HG03097 (cell line): ENCODE results near the gene RNU1-3.
"Not testable (repeated sequence)": the region's sequence is repeated elsewhere in the genome, so short reads cannot be mapped to it uniquely, and the experiment has no call there.

Source experiments
- ATAC-seq: cut with Tn5 transposase; IDR thresholded peaks from one replicate; pipeline ENCODE4 v1.9.1; 2021; ENCODE audit not compliant: unreplicated experiment, low FRiP score

Gene RNU1-3

DNA sequence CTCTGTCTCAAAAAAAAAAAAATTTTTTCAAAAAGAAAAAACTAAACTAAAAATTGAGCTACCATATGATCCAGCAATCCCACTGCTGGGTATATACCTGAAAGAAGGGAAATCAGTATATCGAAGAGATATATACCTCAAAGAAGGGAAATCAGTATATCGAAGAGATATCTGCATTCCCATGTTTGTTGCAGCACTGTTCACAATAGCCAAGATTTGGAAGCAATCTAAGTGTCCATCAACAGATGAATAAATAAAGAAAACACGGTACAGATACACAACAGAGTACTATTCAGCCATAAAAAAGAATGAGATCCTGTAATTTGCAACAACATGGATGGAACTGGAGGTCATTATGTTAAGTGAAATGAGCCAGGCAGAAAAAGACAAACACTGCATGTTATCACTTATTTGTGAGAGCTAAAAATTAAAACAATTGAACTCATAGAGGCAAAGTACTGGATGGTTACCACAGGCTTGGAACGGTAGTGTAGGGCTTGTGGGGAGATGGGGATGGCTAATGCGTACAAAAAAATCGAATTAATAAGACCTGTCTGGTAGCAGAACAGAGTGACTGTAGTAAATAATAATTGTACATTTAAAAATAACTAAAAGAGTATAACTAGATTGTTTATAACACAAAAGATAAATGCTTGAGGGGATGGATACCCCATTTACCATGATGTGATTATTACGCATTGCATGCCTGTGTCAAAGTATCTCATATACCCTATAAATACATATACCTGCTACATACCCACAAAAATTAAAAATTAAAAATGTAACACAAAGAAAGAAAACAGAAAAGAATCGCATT is 25.4 kb downstream of the RNU1-3 start:
- ATAC-seq, result not testable (repeated sequence)

DNA sequence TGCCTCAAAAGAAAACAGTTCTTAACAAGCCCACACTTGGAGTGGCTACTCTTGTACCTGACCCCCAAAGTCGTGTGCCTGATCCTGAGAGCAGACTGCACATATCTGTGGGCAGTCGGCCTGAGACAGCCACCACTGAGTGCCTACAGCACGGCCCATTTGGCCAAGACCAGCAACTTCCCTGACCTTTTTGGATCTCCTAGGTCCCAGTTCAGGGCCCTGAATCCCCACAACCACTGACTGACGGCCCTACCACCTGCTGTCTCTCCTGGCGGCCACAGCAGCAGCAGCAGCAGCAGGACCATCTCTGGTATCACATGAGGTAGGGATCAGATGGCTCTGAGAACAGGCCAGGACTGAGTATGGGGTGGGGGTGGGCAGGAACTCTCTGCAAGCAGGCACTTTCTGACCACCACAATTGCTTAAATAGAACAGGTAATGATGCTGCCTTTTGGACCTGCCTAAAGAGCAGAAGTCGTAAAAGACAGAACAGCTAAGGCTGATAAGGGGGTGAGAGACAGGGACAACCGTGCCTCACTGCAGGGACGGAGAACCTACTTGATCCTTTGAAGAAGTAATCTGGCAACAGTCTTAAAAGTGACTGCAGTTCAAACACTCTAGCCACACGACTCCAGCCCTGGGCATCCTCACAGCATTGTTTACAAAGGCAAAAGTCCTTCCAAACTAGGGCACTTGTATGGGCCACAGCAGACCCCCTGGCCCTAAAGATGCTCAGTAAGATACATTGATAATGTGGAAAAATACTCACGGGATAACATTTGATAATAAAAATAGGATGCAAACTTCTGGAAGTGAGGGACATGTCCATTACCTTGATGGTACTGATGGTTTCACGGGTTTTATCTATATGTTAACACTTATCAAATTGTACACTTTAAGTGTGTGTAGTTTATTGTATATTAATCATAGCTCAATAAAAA is 27.4 kb downstream of the RNU1-3 start:
- not testable (repeated sequence) for ATAC-seq

DNA sequence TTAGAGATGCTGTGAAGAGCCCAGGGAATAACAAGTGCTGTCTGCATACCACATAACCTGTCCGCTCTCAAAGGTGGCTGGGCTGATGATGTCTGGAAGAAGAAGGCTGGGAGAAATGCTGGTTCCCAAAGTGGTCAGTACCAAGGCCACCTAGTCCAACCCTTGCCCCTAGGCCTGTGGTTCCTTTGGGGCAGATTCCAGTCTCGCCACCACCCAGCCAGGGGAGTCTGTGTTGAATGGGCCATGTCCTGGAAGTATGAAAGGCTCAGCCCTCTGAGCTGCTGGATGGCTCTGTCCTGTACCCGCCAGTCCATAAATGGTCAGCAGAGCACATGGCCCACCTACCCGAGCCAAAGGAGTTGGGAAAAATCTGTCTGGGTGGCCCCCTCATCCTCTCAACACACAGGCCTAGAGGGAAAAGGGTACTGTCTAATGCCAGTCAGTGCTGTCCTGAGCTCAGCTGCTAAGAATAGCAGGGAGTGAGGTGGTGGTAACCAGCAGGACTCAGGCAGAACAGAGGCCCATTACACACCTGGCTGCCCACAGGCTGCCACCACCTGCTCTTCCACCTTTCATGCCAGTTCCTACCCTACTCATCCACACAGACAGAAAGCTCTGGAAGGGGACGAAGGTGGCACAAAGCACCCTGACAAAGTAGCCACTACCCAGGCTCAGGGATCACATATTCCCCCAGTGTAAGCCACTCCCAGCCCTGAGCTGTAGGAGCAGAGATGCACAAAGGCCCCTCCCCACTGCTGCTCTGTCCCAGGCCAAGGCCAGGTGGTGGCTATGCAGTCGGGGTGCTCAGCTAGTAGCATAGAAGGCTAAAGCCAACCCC is 28.6 kb downstream of the RNU1-3 start:
- ATAC-seq, result not testable (repeated sequence)

DNA sequence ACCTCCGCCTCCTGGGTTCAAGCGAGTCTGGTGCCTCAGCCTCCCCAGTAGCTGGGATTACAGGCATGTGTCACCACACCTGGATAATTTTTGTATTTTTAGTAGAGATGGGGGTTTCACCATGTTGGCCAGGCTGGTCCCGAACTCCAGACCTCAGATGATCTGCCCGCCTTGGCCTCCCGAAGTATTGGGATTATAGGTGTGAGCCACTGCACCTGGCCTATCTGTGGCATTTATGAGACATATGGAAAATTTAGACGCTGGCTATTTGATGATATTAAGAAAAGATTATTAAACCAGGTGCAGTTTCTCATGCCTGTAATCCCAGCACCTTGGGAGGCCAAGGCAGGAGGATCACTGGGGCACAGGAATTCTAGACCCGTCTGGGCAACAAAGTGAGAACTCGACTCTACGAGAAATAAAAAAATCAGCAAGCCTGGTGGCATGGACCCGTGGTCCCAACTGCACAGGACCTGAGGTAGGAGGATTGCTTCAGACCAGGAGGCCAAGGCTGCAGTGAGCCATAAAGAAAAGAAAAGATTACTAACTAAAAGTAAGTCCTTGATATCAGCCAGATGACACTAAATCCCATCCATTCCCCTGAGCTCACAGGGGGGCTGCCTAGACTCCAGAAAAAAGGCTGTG is 30.1 kb downstream of the RNU1-3 start:
- ATAC-seq, result not testable (repeated sequence)

DNA sequence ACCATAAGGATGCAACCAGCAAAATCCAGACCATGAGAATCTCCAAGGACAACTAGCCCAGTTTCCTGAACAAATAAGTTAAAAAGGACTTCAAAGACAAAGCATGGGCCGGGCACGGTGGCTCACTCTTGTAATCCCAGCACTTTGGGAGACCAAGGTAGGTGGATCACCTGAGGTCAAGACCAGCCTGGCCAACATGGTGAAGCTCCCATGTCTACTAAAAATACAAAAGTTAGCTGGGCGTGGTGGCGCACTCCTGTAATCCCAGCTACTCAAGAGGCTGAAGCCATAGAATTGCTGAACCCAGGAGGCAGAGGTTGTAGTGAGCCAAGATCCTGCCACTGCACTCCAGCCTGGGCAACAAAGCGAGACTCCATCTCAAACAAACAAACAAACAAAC is 30.8 kb downstream of the RNU1-3 start:
- ATAC-seq, result not testable (repeated sequence)

DNA sequence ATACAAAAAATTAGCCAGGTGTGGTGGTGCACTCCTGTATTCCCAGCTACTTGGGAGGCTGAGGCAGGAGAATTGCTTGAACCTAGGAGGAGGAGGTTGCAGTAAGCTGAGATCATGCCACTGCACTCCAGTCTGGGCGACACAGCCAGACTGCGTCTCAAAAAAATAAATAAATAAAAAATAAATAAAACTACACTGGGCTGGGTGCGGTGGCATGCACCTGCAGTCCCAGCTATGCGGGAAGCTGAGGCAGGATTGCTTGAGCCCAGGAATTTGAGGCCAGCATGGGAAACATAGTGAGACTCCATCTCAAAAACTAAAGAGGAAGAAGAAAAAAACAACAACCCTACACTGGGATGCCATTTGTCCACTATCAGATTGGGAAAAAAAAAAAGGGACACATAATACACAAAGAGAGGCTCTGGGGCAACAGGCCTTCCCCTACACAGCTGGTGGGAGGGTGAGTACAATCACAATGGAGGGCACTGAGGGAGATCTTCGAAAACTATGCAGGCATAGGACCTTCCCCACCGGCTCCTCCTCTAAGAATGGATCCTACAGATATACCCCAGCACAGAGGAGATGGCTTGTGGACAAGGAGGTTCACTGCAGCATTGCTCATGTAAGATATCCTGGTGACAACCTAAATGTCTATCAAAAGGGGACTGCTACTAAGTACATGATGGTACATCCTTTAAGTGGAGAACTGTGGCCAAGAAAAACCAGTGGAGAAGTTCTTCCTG is 33.0 kb downstream of the RNU1-3 start:
- not testable (repeated sequence) for ATAC-seq

DNA sequence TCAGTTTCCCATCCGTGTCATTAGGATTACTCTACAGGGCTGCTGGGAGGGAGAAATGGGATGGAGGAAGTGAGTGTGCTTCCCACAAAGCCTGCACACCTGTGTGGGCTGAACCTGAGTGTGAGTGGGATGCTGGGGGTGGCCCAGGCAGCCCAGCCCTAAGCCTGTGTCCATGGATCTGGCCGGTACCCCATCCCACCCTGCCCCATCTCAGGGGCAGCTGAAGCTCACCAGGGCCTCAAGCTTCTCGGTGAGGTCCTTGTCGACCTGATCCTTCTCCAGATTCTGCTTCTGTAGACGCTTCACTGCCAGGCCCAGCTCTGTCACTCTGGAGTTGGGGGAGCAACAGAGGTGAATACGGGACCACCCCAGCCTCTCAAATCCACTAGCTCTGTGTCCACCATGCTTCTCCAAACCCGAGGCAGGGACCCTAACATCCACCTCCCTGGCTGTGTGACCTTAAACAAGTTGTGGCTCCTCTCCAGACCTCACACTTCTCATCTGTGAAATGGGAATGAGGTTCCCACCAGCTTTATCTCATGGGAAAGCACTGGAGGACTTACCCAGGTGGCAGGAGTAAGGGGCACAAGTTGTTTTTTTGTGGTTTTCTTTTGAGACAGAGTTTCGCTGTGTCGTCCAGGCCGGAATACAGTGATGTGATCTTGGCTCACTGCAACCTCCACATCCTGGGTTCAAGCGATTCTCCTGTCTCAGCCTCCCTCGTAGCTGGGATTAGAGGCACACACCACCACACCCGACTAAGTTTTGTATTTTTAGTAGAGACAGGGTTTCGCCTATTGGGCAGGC is 34.5 kb downstream of the RNU1-3 start:
- not testable (repeated sequence) for ATAC-seq

DNA sequence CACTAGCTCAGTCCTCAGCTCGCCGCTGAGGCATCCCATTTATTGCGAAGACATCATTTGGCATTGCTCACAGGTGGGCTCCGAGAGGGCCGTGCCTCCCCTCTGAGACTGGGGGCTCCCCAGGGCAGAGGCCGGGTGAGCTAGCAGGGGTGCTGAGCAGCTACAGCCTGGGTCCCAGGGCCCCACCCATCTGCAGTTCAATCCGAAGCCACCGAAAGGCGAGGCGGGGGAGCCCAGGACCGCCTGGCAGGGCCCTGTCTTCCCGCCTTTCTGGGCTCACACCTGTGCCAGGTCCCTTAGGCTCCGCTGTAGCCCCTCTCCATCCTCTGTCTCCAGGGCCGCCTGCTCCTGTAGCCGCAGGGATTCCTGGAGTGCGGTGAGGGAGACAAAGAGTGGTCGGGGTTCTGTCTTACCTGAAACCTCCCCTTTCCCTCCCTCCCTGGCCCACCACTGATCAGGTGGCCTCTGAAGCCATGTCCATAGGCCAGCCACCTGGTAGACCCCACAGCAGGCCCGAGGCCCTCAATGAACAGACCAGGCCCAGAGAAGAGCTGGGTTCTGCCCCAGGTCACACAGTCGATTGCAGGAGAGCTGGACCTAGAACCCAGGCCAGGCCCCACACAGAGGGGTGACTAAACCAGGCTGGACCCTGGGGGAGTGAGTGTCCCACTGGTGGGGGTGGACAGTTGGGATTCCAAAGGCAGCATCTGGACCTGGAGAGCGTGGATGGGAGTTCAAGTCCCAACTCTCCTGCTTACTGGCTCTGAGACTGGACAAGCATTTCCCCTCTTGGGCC is 35.3 kb downstream of the RNU1-3 start:
- no peak for ATAC-seq

DNA sequence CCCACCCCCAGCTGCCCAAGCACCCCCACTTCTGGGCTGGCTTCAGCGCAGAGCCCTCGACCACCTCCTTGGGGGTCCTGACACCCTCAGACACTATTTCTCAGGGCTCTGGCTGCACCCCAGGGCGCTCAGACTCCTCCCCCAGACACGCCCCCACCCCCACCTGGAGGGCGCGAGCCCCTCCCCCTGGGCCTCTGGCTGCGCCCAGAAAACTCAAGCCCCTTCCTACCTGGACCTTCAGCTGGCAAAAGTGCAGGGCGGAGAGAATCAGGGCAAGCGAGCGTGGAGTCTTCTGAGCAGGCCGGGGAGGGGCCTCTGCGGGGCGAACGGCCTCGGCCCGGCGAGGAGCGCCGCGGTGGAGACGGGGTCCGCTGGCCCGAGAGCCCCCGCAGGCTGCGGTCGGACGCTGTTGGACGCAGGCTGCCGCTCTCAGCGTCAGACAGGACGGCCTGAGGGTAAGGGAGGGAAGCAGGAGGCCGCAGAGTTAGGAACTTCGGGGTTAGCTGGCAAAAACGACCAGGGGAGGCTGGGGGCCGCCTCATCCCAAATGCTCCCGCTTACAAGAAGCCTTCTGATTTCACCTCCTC is 36.0 kb downstream of the RNU1-3 start:
- no peak for ATAC-seq

DNA sequence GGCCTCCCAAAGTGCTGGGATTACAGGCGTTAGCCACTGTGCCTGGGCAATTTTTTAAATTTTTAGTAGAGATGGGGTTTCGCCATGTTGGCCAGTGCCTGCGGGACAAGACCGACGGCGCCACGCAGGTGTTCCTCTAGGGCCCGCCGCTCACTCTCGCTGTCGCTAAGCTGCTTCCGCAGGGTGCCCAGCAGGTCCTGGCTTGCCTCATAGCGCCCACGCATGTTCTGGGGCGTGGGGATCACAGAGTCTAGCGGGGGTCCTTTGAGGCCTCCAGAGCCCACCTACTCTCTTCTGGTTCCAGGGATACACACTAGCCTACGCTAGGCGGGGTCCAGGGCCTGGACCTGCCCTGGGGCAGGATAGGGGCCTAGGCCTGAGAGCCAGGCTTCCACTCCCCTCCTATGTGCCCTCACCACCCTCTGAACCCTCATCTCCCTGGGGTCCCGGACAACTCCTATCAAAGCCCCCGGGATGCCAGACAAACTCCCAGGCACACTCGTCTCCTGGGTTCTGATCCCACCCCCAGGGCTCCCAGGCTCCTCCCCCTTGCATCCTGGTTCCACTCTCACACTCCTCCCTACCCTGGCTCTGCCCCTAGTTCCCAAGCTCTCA is 36.7 kb downstream of the RNU1-3 start:
- not testable (repeated sequence) for ATAC-seq

DNA sequence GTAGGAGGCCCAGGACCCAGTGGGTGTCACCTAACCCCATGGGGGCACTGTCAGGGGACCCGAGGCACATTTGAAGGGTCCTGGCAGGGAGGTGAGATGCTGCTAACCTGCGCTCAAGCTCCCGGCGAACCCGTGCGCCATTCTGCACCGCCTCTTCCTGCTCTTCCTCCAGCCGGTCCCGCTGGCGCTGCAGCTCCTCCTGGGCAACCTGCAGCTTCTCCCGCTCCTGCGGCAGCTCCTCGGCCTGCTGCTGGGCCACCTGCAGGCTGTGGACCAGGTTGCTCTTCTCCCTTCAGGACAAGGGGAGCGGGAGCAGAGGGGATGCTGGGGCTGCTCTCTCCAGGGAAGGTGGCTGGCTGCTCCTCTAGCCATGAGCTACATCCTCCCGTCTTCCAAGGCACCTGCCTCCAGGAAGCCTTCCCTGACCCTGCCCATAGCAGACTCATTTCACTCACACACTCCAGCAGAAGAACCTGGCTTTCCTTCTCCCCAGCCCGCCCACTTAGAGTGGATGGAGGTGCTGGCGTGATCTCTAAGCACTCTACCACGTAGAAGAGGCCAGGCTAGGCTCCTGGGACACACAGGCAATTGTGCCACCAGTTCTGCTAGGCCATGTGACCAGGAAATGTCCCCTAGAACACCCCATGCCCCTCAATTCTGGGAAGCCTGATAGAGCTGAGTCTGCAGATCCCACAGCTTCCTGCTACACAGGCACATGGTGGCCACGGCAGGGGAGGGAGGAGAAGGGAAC is 38.2 kb downstream of the RNU1-3 start:
- ATAC-seq, result no peak

DNA sequence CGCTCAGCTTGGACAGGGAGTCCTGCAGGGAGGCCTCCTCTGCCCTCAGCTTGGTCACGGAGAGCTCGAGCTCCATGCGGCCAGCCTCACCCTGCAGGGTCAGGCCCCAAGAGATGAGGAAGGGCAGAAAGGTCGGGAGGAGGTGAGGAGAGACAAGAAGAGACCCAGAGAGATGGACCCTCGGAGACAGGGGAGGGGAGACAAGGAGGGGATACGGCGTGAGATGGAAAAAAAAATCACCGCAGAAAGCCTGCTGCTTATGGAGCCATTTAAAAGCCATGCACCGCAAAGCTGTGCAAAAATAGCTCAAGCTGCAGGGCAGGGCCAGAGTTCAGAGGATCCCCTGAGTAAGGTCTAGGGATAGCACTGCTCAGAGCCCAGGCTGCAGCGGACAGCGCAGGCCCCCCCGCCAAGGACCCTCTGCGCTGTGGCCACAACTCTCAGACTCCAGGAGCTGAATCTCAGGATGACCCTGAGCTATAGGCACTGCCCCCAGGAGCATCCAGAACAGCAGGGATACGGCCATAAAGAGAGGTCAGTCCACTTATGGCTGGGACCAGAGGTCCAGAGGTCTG is 40.3 kb downstream of the RNU1-3 start:
- ATAC-seq, result not testable (repeated sequence)

DNA sequence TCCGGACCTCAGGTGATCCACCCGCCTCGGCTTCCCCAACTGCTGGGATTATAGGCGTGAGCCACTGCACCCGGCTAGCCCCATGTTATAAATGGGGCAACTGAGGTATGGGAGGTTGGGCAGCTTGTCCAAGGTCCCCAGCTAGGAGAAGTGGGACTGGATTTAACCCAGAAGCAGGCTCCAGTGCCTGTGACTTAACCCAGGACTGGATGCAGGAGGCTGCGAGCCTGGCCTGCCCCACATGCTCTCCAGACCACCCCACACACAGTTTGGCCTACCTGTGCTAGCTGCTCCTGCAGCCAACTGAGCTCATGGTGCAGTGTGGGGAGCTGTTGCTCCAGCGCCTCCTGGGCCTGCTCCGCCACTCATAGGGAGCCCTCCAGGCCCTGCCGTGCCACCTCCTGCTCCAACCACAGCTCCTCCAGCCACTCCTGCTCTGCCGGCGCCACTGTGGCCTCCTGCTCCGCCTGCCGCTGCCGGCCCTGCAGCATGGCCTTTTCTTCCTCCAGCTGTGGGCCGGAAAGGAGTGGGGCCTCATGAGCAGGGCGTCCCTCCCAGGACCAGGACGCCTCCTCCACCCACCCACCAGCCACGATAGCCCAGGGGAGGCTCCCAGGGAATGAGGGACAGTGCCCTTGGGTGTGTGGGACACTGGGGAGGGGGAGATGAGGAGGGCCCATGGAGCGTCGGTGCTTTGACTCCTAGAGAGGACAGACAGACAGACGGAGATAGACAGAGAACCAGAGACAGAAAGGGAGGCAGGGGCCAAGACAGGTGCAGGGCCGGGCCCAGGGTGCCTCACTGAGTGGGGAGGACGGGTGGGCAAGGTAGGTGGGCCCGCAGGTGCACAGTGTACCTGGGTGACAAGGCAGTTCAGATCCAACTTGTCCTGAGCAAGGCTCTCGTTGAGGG is 41.0 kb downstream of the RNU1-3 start:
- no peak for ATAC-seq

DNA sequence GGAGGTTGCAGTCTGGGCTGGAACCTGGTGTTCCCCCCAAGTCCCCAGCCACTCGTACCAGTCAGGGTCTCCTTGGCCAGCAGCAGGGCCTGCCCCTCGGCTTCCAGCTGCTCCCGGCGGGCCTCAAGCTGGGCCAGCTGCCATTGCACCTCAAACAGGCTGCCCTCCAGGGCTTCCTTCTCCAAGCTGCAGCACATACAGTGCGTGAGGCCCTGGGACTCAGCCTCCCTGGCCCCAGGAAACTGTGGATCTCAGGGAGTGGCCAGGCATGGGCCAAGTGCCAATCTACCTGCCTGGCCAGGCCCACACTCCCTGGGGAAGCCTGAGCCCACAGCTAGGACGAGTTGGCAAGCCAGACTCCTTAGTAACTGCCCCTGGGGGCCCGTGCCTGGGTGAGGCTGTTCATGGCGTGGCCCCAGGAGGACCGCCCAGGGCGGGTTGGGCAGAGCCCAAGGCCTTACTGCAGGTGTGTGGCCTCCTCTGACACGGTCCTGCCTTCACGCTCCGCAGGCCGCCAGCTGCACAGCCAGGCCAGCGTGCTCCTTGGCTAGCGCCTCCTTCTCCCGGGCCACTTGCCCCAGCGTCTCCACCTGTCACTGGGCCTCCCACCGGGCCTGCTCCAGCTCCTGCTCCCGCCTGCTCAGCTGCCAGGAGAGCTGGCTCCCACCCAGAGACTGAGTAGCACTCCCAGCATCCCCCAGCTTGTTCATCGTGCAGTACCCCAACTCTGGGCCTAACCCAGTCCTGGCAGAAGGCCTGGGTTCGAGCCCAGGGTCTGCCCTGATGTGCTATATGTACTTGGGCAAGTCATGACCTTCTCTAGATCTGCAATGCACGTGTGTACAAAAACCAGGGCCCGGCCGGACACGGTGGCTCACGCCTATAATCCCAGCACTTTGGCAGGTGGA is 42.7 kb downstream of the RNU1-3 start:
- ATAC-seq, result not testable (repeated sequence)
